NCI-H1092 (cell line): ENCODE results near the gene NSD1.
"Not testable (repeated sequence)": the region's sequence is repeated elsewhere in the genome, so short reads cannot be mapped to it uniquely, and the experiment has no call there.

ENCODE experiments used
- DNase-seq: peaks from one replicate; lab custom pipeline; 2025; lab: John Stamatoyannopoulos, UW

NSD1 gene

DNA sequence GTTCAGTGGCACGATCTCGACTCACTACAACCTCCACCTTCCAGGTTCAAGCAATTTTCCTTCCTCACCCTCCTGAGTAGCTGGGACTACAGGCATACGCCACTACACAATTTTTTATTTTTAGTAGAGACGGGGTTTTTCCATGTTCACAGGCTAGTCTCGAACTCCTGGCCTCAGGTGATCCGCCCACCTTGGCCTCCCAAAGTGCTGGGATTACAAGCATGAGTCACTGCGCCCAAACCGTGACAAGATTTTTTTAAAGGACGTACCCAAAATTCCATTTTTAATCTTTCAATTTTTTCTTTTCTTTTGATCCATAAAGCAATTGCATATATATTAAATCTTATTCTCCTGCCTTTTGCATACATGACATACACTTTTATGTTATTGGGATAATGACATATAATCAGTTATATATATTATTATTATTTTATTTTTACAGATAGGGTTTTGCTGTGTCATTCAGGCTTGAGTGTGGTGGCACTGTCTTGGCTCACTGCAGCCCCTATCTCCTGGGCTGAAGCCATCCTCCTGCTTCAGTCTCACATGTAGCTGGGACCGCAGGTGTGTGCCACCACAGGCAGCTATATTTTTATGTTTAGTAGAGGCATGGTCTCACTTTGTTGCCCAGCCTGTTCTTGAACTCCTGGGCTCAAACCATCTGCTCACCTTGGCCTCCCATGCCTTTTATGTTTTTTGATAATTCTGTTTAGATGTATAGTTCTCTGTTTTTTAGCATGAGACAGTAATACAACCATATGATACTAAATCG lies 98.1 kb downstream of the NSD1 start:
- DNase-seq = no peak

GRCh38 chr5:177232358-177232757 lies 98.8 kb downstream of the NSD1 start:
- no peak for DNase-seq

DNA sequence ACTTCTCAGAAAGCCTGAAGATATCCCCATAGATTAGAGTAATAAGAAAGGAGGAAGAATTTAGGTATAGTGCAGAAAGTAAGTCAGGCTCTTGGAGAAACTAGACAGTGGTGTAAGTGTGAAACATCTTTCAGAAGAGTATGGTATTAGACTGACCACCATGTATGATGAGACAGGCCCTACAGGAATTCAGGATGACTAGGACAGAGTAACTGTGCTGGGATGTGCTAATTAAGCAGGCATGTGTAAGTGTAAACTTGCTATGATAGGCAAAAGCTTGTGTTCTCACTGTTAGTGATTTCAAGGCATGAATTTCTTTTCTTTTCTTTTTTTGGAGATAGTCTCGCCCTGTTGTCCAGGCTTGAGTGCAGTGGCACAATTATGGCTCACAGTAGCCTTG lies 99.2 kb downstream of the NSD1 start:
- DNase-seq = no peak

GRCh38 chr5:177233206-177233605 lies 99.6 kb downstream of the NSD1 start:
- no peak for DNase-seq

GRCh38 chr5:177233802-177234201 lies 100.2 kb downstream of the NSD1 start:
- no peak for DNase-seq

DNA sequence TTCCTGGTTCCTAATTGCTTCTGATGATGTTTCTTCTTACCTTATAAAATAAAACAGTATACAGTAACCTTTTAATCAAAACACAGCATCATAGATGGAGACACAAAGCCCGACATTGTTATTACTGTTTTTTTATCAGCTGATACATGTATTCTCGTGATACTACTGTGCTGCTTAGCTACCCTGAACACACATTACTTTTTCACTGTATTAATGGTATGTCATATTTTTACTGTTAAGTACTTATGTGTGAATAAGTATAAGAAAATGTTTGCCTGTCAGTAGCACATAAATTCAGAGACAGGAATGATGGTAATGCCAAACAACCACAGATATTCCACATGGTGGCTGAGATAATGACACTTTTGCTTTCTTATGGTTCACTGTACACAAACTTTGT lies 101.3 kb downstream of the NSD1 start:
- DNase-seq = no peak

GRCh38 chr5:177241768-177242167 lies 108.2 kb downstream of the NSD1 start:
- no peak for DNase-seq

DNA sequence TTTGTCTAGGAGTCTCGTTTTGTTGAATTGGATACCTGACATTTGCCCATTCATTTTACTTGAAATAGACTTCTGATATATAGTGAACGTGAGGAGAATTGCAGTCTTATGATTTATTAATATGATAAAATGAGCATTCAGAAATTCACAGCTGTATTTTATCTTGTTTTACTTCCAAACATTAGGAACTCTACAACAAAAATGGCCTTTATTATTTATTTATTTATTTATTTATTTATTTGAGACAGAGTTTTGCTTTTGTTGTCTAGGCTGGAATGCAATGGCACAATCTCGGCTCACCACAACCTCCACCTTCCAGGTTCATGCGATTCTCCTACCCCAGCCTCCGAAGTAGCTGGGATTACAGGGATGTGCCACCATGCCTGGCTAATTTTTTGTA lies 108.7 kb downstream of the NSD1 start:
- DNase-seq = no peak

DNA sequence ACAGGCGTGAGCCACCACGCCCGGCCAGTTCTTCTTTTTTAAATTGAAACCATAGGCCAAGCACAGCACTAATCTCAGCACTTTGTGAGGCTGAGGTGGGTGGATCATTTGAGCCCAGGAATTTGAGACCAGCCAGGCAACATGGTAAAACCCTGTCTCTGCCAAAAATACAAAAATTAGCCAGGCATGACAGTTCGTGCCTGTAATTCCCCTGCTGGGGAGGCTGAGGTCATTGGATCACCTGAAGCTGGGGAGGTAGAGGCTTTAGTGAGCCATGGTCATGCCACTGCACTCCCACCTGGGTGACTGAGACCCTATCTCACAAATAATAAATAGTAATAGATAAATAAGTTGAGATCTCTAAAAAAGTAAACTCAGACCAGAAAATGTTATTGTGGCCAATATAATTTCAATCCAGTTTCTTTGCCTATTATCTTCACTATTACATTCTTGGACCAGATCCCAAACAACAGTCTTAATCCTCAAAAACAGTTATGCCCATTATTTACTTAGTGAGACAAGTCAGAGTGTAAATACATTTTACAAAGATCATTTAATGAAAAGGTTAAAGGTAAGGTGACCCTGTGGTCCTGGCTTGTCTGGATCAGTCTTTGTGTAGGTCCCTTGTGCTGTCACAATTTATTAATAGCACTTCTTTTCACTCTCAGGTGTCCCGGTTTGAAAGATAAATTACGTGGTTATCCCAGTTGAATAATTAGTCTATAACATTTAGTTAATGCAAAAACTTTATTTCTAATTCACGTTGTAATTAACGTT lies 116.4 kb downstream of the NSD1 start:
- no peak for DNase-seq

- no peak for DNase-seq
Measured at GRCh38 chr5:177253252-177253651, 119.7 kb downstream of the NSD1 start.

DNA sequence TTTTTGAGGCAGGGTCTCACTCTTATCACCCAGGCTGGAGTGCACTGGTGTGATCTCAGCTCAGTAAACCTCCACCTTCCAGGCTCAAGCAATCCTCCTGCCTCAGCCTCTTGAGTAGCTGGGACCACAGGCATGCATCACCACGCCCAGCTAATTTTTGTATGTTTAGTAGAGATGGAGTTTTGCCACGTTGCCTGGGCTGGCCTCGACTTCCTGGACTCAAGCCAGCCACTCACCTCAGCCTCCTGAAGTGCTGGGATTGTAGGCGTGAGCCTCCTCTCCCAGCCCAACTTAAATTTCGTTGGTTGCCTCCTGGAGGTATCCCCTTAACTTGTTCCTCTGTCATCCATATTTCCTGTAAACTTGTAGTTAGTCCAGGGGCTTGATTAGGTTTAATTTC lies 122.7 kb downstream of the NSD1 start:
- DNase-seq = no peak

DNA sequence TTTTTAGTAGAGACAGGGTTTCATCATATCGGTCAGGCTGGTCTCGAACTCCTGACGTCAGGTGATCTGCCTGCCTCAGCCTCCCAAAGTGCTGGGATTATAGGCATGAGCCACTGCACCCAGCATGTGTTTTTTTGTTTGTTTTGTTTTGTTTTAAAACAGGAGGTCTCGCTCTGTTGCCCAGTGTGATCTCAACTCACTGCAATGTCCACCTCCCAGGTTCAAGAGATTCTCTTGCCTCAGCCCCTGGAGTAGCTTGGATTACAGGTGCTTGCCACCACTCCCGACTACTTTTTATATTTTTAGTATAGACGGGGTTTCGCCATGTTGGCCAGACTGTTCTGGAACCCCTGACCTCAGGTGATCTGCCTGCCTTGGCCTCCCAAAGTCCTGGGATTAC lies 125.1 kb downstream of the NSD1 start:
- DNase-seq = not testable (repeated sequence)

DNA sequence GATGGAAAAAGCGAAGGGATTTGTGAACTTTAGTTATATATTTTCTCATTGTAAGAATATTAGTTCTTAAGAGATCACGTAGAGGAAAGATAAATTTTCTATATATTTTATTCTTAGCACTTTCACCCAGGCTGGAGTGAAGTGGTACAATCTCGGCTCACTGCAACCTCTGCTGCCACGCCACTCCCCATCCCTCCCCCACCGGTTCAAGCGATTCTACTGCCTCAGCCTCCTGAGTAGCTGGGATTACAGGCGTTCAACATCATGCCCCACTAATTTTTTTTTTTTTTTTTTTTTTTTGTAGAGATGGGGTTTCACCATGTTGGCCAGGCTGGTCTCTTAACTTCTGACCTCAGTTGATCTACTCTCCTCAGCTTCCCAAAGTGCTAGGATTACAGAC lies 127.4 kb downstream of the NSD1 start:
- no peak for DNase-seq

- no peak for DNase-seq
Measured at GRCh38 chr5:177261510-177261909, 127.9 kb downstream of the NSD1 start.

DNA sequence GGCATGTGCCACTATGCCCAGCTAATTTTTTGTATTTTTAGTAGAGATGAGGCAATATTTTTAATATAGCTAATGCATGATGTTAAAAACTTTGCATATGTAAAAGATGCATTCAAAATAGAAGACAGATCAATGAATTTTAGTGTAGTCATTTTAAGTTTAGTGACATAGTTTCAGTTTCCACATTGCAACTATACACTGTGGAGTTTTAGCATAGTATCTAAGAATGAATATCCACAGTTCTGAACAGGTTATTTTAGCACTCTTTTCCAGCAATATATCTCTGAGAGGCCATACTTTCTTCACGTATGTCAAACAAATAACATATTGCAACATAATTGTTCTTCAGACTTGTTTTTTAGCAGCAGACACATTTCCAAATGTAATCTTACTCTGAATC lies 130.6 kb downstream of the NSD1 start:
- no peak for DNase-seq

DNA sequence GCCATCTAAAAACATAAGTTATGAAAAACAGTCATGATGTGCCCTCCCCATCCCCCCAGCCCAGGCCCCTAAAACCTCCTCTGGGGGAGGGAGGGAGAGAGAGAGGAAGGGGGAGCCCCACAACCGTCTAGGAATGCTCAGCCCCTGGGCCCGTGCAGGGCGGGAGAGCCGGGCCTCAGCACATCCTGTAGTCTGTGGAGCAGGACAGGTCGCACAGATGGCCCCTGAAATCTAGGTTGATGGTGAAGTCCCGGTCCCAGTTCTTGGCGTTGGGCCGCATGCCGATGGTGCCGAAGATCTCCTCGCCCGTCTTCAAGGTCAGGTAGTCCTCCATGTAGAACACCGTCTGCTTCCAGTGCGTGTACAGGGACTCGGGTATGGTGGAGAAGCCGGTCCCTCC lies 131.8 kb downstream of the NSD1 start:
- DNase-seq = no peak

GRCh38 chr5:177269232-177269895 lies 135.8 kb downstream of the NSD1 start:
- DNase-seq = no peak

- no peak for DNase-seq
Measured at GRCh38 chr5:177269976-177270375, 136.4 kb downstream of the NSD1 start.

- no peak for DNase-seq
Measured at GRCh38 chr5:177270653-177271052, 137.1 kb downstream of the NSD1 start.

- no peak for DNase-seq
Measured at GRCh38 chr5:177271113-177271512, 137.5 kb downstream of the NSD1 start.

GRCh38 chr5:177275883-177276282 lies 142.3 kb downstream of the NSD1 start:
- no peak for DNase-seq

DNA sequence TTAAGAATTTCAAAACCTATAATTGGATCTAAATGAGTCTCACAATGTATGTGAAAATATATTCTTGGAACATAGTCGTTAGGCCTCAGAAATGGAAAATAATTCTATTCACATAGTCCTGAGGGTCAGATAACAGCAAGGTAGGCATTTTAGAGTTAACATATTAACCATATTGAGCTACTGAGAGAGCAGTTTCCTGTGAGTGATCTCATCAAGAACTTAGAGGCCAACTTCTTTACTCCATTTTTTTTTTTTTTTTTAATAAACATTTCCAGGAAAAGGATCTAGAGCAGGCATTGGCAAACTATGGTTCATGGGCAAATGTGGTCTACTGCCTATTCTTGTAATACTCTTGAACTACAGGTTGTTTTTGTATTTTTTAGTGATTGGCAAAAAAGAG lies 143.3 kb downstream of the NSD1 start:
- DNase-seq = no peak

DNA sequence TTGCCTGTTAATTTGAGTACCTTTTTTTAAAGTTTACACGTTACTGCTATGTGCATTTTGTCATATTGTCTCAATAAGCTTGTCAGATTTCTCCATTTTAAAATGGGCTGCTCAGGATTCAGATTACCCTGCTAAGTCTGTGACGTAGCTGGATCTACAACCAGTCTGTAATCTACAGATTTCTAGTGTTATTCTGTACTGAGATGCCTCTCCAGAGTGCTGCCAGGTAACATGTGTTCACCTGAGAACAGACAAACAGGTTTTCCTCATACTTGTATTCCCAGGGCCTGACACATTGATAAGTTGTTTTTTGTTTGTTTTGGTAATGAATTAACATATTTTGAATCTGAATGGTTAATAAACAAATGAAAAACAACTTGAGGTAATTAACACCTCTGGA lies 154.6 kb downstream of the NSD1 start:
- no peak for DNase-seq
